ENCODE measurements around the gene CTNNA2.

The CTNNA2 gene

GRCh38 chr2:80395251-80395650 is 882.4 kb downstream of the CTNNA2 start:
- no peak overlapping the region for H3K4me3 ChIP-seq (ENCODE audit: low read depth, low read length)
- no peak for DNase-seq (ENCODE audit: low read depth)
- no peak for TF ChIP-seq CTCF (IDR thresholded peaks at IDR 0.05; ENCODE audit: control insufficient read depth, extremely low read depth, insufficient read depth)

DNA sequence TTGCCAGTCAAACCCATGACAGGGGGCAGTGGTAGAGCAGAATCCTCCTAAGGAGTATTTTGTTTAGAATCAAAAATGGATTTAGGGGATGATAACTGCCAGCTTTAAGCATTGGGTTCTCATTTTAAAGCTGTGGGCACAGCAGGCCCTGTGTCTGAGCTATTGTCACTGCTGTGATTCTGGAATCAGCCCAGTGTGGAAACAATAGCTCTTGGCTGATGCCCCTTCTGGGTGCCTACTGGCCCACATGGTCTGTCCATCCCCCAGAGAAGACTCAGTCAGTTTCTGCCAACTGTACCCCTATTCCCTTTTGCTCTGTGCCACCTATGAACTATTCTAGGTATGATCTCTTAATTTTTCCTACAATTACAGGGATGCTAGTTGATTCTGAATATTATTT is 883.4 kb downstream of the CTNNA2 start:
- no peak for TF ChIP-seq CTCF (IDR thresholded peaks at IDR 0.05; ENCODE audit: control insufficient read depth, extremely low read depth, insufficient read depth)
- DNase-seq (ENCODE audit: low read depth): no peak
- H3K4me3 ChIP-seq (ENCODE audit: low read depth, low read length): no peak overlapping the region

DNA sequence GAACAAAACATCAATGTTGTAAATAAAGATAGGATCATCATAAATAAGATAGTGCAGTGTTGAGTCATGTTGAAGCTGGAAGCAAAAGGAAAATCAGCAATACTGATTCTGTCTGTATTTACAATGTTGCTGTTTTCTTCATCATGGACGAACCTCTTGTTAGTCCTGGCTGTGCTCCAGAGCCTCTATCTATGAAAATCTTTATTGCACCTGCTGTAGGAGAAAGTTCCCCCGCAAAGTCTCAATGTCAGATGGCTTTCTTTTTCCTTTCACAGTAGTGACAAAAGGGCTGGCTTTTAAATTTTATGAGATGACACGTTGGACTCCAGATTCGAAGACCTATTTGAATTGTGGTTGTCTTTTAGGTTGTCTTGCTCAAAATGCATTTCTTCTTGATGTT is 890.2 kb downstream of the CTNNA2 start:
- TF ChIP-seq CTCF (IDR thresholded peaks at IDR 0.05; ENCODE audit: control insufficient read depth, extremely low read depth, insufficient read depth): no peak
- no peak for DNase-seq (ENCODE audit: low read depth)
- H3K4me3 ChIP-seq (ENCODE audit: low read depth, low read length): no peak overlapping the region

- TF ChIP-seq CTCF (IDR thresholded peaks at IDR 0.05; ENCODE audit: control insufficient read depth, extremely low read depth, insufficient read depth): no peak
- DNase-seq (ENCODE audit: low read depth): no peak
- no peak overlapping the region for H3K4me3 ChIP-seq (ENCODE audit: low read depth, low read length)
Measured at GRCh38 chr2:80407377-80407776, 894.5 kb downstream of the CTNNA2 start.

GRCh38 chr2:80410346-80410745 is 897.5 kb downstream of the CTNNA2 start:
- TF ChIP-seq CTCF (IDR thresholded peaks at IDR 0.05; ENCODE audit: control insufficient read depth, extremely low read depth, insufficient read depth): no peak
- no peak for DNase-seq (ENCODE audit: low read depth)

GRCh38 chr2:80413136-80413535 is 900.3 kb downstream of the CTNNA2 start:
- no peak overlapping the region for H3K4me3 ChIP-seq (ENCODE audit: low read depth, low read length)
- no peak for DNase-seq (ENCODE audit: low read depth)
- TF ChIP-seq CTCF (IDR thresholded peaks at IDR 0.05; ENCODE audit: control insufficient read depth, extremely low read depth, insufficient read depth): no peak

More at GRCh38 chr2:80410346-80410745, 897.5 kb downstream of the CTNNA2 start:
- H3K4me3 ChIP-seq (ENCODE audit: low read depth, low read length): no peak overlapping the region

GRCh38 chr2:80417737-80418136 is 904.9 kb downstream of the CTNNA2 start:
- TF ChIP-seq CTCF (IDR thresholded peaks at IDR 0.05; ENCODE audit: control insufficient read depth, extremely low read depth, insufficient read depth): no peak
- no peak for DNase-seq (ENCODE audit: low read depth)
- H3K4me3 ChIP-seq (ENCODE audit: low read depth, low read length): no peak overlapping the region

Measured in LNCaP clone FGC (cell line).